ENCODE measurements around the gene CD40LG. TPM values are rescaled to one million over a fixed set of nuclear protein-coding genes. Genes with fewer than 3 reads are reported as not detected.

CD40LG gene
- 1 to 10 TPM; 2.3 to 2.6 TPM for total RNA-seq

DNA sequence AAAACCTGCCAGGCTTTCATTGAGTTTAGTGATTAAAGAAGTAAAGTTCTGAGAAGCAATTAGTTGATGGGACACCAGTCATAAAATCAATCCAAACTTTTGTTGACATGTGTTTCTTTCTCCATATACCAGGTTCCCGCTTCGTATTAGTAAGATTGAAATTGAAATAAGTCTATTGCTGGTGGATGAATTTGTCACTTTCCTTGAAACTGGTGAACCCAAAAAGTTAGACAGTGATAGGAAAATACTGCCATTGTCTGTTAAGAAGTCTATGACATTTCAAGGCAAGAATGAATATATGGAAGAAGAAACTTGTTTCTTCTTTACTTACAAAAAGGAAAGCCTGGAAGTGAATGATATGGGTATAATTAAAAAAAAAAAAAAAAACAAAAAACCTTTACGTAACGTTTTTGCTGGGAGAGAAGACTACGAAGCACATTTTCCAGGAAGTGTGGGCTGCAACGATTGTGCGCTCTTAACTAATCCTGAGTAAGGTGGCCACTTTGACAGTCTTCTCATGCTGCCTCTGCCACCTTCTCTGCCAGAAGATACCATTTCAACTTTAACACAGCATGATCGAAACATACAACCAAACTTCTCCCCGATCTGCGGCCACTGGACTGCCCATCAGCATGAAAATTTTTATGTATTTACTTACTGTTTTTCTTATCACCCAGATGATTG, at the start of gene CD40LG:
TSS of gene CD40LG (plus strand) at position 482 of the 684 bp plus-strand sequence. CDS start at position 573, 91 bp downstream.
- Mint-ChIP-seq H3K36me3 (peaks cover 3% of the 10 kb centered on the region), H3K4me3 (peak within 1 kb of the TSS; percentile 63), H3K27me3 (no peaks in the 10 kb centered on the region), H3K27ac (peak within 1 kb of the TSS; percentile 68), H3K9me3 (peaks cover 4% of the 10 kb centered on the region), H3K4me1 (peaks cover 46% of the 10 kb centered on the region)
- DNase-seq, result no peak

DNA sequence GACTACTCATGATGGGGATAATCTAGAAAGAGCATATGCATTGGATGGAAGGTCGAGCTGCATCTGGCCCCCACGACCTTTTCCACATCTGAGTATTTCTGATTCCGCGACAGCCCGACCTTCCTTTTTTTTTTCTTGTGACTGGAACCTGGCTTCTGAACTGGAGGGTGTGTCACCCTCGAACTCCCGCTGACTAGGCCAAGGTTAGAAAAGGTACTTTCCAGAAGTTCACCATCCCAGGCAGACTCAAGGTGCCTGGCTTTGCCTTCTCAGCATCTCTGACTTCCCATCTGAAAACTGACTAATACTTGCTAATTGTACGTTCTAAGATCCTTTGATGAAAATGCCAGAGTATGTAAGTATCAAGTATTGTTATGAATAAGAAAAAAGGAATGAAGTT, 49.3 kb upstream of the CD40LG start:
- DNase-seq, result peak; percentile 35
- Mint-ChIP-seq H3K4me1 (peaks cover 19% of the 10 kb centered on the region), H3K9me3 (peaks cover 8% of the 10 kb centered on the region), H3K4me3 (no peak overlapping the region), H3K36me3 (no peaks in the 10 kb centered on the region), H3K27me3 (no peaks in the 10 kb centered on the region), H3K27ac (peak overlapping the region; percentile 42)

DNA sequence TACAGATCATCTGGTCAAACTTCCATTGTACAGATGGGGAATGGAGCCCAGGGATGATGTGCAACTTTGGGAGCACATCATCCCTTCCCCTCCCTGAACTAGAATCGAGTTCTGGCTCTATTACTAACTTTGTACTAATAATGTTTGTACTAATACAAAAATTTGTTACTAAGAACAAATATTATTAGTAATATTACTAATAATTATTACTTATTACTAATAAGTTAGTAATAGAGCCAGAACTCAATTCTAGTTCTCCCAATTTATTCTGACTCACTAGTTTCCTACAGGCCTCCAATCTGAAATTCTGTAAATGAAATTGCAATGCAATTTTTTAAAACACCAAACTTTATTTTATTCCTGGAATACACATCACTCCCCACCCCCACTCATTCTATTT, 47.9 kb upstream of the CD40LG start:
- no peaks in the 10 kb centered on the region for H3K36me3 Mint-ChIP-seq
- no peaks in the 10 kb centered on the region for H3K27me3 Mint-ChIP-seq
- no peak for DNase-seq
- no peaks in the 10 kb centered on the region for H3K9me3 Mint-ChIP-seq
- H3K4me1 Mint-ChIP-seq, result peaks cover 19% of the 10 kb centered on the region
- no peak overlapping the region for H3K27ac Mint-ChIP-seq
- H3K4me3 Mint-ChIP-seq, result no peak overlapping the region

DNA sequence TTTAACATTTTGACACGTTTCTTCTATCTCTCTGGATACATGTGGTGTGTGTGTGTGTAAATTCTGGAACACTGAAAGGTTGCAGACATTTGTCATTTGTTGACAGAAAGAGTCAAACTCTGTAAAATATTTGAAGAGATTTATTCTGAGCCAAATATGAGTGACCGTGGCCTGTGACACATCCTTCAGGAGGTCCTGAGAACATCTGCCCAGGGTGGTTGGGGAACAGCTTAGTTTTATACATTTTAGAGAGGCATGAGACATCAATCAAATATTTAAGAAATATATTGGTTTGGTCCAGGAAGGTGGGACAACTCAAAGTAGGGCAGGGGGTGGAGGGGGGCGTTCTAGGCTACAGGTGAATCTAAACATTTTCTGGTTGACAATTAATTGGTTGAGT, 40.7 kb upstream of the CD40LG start:
- Mint-ChIP-seq H3K27ac (no peak overlapping the region), H3K9me3 (peaks cover 1% of the 10 kb centered on the region), H3K36me3 (no peaks in the 10 kb centered on the region), H3K27me3 (no peaks in the 10 kb centered on the region), H3K4me1 (peaks cover 18% of the 10 kb centered on the region), H3K4me3 (no peak overlapping the region)
- no peak for DNase-seq

- Mint-ChIP-seq H3K4me3 (no peak overlapping the region), H3K4me1 (peaks cover 15% of the 10 kb centered on the region), H3K9me3 (peaks cover 1% of the 10 kb centered on the region), H3K27ac (no peak overlapping the region), H3K36me3 (no peaks in the 10 kb centered on the region), H3K27me3 (no peaks in the 10 kb centered on the region)
- no peak for DNase-seq
Observed at GRCh38 chrX:136608295-136608933, 39.5 kb upstream of the CD40LG start.

GRCh38 chrX:136616987-136617685, 30.8 kb upstream of the CD40LG start:
- H3K4me3 Mint-ChIP-seq, result no peak overlapping the region
- H3K36me3 Mint-ChIP-seq, result peaks cover 7% of the 10 kb centered on the region
- H3K27ac Mint-ChIP-seq, result peak overlapping the region; percentile 76
- peaks cover 38% of the 10 kb centered on the region for H3K4me1 Mint-ChIP-seq
- peak; percentile 20 for DNase-seq
- H3K9me3 Mint-ChIP-seq, result no peaks in the 10 kb centered on the region
- H3K27me3 Mint-ChIP-seq, result no peaks in the 10 kb centered on the region

- peak overlapping the region; percentile 74 for H3K27ac Mint-ChIP-seq
- H3K27me3 Mint-ChIP-seq, result no peaks in the 10 kb centered on the region
- peaks cover 7% of the 10 kb centered on the region for H3K9me3 Mint-ChIP-seq
- peaks cover 56% of the 10 kb centered on the region for H3K4me1 Mint-ChIP-seq
- H3K36me3 Mint-ChIP-seq, result peaks cover 11% of the 10 kb centered on the region
- peak; percentile 51 for DNase-seq
- no peak overlapping the region for H3K4me3 Mint-ChIP-seq
Observed at GRCh38 chrX:136619899-136620505, 28.0 kb upstream of the CD40LG start.

- DNase-seq, result no peak
- H3K4me1 Mint-ChIP-seq, result peaks cover 58% of the 10 kb centered on the region
- H3K9me3 Mint-ChIP-seq, result peaks cover 7% of the 10 kb centered on the region
- H3K27me3 Mint-ChIP-seq, result no peaks in the 10 kb centered on the region
- H3K36me3 Mint-ChIP-seq, result peaks cover 11% of the 10 kb centered on the region
- peak overlapping the region; percentile 8 for H3K27ac Mint-ChIP-seq
- H3K4me3 Mint-ChIP-seq, result no peak overlapping the region
Observed at GRCh38 chrX:136620780-136621179, 27.2 kb upstream of the CD40LG start.

GRCh38 chrX:136622568-136622967, 25.4 kb upstream of the CD40LG start:
- Mint-ChIP-seq H3K4me1 (peaks cover 70% of the 10 kb centered on the region), H3K36me3 (peaks cover 12% of the 10 kb centered on the region), H3K27ac (no peak overlapping the region), H3K27me3 (no peaks in the 10 kb centered on the region), H3K9me3 (peaks cover 7% of the 10 kb centered on the region), H3K4me3 (no peak overlapping the region)
- no peak for DNase-seq

- peaks cover 7% of the 10 kb centered on the region for H3K9me3 Mint-ChIP-seq
Observed at GRCh38 chrX:136623396-136623795, 24.6 kb upstream of the CD40LG start.

DNA sequence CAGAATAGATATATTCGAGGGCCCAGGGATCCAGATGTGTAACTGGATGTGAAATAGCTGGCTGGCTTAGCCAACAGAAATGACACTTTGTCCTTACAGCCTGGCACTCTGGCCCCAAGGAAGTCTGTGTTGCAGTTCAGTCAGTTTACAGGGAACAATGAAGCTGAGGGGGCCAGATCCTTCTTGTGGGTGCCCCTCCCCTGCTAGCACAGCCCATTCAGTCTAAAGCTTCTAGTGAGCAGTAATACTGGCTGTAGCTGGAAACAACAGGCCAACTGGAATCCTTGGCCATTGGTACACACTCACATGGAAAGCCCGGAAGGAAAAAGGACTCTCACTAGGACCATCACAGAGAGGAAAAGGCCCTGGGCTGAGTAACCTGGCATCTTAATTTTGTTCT, 22.7 kb upstream of the CD40LG start:
- peaks cover 10% of the 10 kb centered on the region for H3K9me3 Mint-ChIP-seq
- no peaks in the 10 kb centered on the region for H3K27me3 Mint-ChIP-seq
- peaks cover 11% of the 10 kb centered on the region for H3K36me3 Mint-ChIP-seq
- DNase-seq, result no peak
- no peak overlapping the region for H3K4me3 Mint-ChIP-seq
- peaks cover 70% of the 10 kb centered on the region for H3K4me1 Mint-ChIP-seq
- peak overlapping the region; percentile 91 for H3K27ac Mint-ChIP-seq

More at GRCh38 chrX:136623396-136623795, 24.6 kb upstream of the CD40LG start:
- Mint-ChIP-seq H3K4me3 (peak overlapping the region; percentile 14), H3K27me3 (no peaks in the 10 kb centered on the region), H3K4me1 (peaks cover 72% of the 10 kb centered on the region), H3K27ac (peak overlapping the region; percentile 79), H3K36me3 (peaks cover 11% of the 10 kb centered on the region)
- DNase-seq, result peak; percentile 34

DNA sequence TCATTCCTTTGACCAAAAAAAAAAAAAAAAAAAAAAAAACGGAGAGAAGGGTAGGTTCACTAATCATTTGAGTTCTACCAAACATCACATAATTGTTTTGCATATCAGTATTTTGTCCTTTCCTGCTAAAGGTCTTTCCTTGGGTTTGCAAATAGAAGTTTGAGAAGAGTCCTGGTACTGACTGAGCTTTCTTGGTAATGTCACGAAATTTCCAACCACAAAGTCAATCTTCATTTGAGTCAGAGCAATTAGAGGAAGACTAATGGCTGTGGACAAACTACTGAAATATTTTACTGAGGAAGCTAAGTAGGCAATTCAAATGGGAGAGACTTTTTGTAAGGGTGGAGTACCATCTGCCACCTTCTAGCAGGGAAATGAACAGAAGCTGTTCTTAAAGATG, 21.7 kb upstream of the CD40LG start:
- no peak for DNase-seq
- Mint-ChIP-seq H3K4me3 (no peak overlapping the region), H3K27me3 (no peaks in the 10 kb centered on the region), H3K36me3 (peaks cover 8% of the 10 kb centered on the region), H3K27ac (peak overlapping the region; percentile 91), H3K4me1 (peaks cover 72% of the 10 kb centered on the region), H3K9me3 (peaks cover 10% of the 10 kb centered on the region)

DNA sequence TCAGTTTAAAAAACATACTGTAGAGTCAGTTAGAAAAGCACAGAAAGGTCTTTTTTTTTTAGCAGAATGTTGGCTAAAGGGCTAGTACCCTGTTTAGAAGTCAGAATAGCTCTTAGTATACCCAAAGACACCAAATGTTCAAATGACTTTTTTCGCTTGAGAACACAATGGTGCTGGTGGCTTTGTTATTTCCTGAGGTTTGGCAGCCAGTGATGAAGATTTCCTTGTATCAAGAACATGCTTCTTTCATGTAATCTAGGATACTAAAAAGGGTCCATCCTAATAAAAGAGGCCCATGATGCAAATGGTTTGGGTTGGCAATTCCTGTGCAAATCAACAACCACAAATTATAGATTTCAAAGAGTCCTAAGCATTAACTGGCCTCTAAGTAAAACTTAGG, 21.1 kb upstream of the CD40LG start:
- peaks cover 10% of the 10 kb centered on the region for H3K9me3 Mint-ChIP-seq
- no peak for DNase-seq
- H3K4me3 Mint-ChIP-seq, result no peak overlapping the region

GRCh38 chrX:136627409-136627808, 20.5 kb upstream of the CD40LG start:
- peaks cover 72% of the 10 kb centered on the region for H3K4me1 Mint-ChIP-seq
- H3K27ac Mint-ChIP-seq, result peak overlapping the region; percentile 91
- no peak overlapping the region for H3K4me3 Mint-ChIP-seq
- peak; percentile 44 for DNase-seq
- peaks cover 8% of the 10 kb centered on the region for H3K36me3 Mint-ChIP-seq
- peaks cover 11% of the 10 kb centered on the region for H3K9me3 Mint-ChIP-seq
- H3K27me3 Mint-ChIP-seq, result no peaks in the 10 kb centered on the region

More for the DNA sequence above, 21.1 kb upstream of the CD40LG start:
- no peaks in the 10 kb centered on the region for H3K27me3 Mint-ChIP-seq
- H3K36me3 Mint-ChIP-seq, result peaks cover 8% of the 10 kb centered on the region
- H3K27ac Mint-ChIP-seq, result peak overlapping the region; percentile 91
- H3K4me1 Mint-ChIP-seq, result peaks cover 69% of the 10 kb centered on the region

Data from activated naive CD8-positive, alpha-beta T cell treated with anti-CD3 and anti-CD28 coated beads for 36 hours (primary cell).